Measurements from ENCODE around the gene ARHGEF16.

DNA sequence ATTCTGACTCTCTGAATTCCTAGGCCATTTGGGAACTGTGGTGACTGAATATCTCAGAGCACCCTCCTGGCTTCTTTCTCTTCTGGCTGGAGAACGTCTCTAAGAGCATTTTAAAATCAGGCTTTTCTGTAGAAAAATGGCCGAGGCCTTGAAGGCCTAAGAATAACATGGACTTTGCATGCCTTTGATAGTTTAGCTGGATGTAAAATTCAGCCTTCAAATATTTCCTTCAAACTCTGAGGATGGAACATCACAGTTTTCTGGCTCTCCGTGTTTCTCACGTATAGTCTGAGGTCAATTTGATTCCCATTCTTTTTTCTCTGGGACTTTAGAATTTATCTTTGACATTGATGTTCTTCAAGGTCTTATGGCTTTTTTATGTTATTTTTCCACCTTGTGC lies 34.0 kb downstream of the ARHGEF16 start:
- TF ChIP-seq, protein P1, sequence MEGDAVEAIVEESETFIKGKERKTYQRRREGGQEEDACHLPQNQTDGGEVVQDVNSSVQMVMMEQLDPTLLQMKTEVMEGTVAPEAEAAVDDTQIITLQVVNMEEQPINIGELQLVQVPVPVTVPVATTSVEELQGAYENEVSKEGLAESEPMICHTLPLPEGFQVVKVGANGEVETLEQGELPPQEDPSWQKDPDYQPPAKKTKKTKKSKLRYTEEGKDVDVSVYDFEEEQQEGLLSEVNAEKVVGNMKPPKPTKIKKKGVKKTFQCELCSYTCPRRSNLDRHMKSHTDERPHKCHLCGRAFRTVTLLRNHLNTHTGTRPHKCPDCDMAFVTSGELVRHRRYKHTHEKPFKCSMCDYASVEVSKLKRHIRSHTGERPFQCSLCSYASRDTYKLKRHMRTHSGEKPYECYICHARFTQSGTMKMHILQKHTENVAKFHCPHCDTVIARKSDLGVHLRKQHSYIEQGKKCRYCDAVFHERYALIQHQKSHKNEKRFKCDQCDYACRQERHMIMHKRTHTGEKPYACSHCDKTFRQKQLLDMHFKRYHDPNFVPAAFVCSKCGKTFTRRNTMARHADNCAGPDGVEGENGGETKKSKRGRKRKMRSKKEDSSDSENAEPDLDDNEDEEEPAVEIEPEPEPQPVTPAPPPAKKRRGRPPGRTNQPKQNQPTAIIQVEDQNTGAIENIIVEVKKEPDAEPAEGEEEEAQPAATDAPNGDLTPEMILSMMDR (IDR thresholded peaks at IDR 0.05 in 4 of 5, conservative IDR thresholded peaks at IDR 0.05 in 1 of 5), result no peak
- TF ChIP-seq POLR2A (IDR thresholded peaks at IDR 0.05), result no peak

Measured in gastrocnemius medialis (tissue), 4 donors.